Stimulated activated effector memory CD8-positive, alpha-beta T cell treated with anti-CD3 and anti-CD28 coated beads, Interleukin-12 subunit alpha, Interleukin-12 subunit beta, amount 100 ng/mL, for 72 hours (primary cell): ENCODE measurements around the gene FNBP1L.

ENCODE experiments used
- ATAC-seq: fragments of 150-1000 bp; cut with Tn5 transposase; 2 replicates; pipeline ENCODE4 v1.10.0; 2021
- DNase-seq, 2 donors: peaks; one replicate each; pipeline ENCODE4 v3.0.0; 2021 to 2022; ENCODE audit warnings: low spot score in 2 of 2
- H3K27ac Mint-ChIP-seq: one replicate; pipeline ENCODE4 v1.8.0; 2022; ENCODE audit warnings: mild to moderate bottlenecking, mixed read lengths
- H3K36me3 Mint-ChIP-seq: one replicate; pipeline ENCODE4 v1.8.0; 2022; ENCODE audit warnings: mild to moderate bottlenecking, mixed read lengths
- H3K4me1 Mint-ChIP-seq: one replicate; pipeline ENCODE4 v1.8.0; 2022; ENCODE audit warnings: mixed read lengths
- H3K4me3 Mint-ChIP-seq: one replicate; pipeline ENCODE4 v1.8.0; 2022; ENCODE audit warnings: mild to moderate bottlenecking, mixed read lengths
- H3K9me3 Mint-ChIP-seq: one replicate; pipeline ENCODE4 v1.8.0; 2022; ENCODE audit warnings: mixed read lengths

The FNBP1L gene

DNA sequence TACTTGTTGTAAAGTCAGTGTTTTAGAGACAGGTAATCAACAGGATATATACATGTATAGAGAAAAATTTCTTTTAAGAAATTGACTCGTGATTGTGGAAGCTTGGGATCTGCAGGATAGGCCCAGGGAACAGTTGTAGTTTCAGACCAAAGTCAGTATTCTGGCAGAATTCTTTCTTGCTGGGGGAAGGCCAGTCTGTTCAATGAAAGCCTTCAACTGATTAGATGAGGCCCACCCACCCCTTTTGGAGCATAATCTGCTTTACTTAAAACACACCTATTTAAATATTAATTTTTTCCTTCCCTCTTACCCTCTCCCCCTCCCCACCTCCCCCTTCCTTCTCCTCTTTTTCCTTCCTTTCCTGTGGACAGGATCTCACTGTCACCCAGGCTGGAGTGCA lies 48.0 kb downstream of the FNBP1L start:
- DNase-seq (no peak), ATAC-seq (no peak)
- Mint-ChIP-seq H3K27ac (no peak overlapping the region), H3K36me3 (no peaks in the 10 kb centered on the region), H3K9me3 (no peaks in the 10 kb centered on the region), H3K4me1 (no peaks in the 10 kb centered on the region), H3K4me3 (no peak overlapping the region)

DNA sequence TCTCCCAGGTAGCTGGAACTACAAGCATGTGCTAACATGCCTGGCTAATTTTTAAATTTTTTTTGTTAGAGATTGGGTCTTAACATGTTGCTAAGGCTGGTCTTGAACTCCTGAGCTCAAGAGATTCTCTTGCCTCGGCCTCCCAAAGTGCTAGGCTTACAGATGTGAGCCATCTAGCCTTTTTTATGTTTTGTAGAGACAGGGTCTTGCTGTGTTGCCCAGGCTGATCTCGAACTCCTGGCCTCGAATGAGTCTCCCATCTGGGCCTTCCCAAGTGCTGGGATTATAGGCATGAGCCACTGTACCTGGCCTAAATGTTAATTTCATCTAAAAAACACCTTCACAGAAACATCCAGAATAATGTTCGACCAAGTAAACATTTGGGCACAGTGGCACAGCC lies 48.6 kb downstream of the FNBP1L start:
- Mint-ChIP-seq H3K27ac (no peak overlapping the region), H3K9me3 (no peaks in the 10 kb centered on the region), H3K36me3 (no peaks in the 10 kb centered on the region), H3K4me1 (no peaks in the 10 kb centered on the region), H3K4me3 (no peak overlapping the region)
- no peak for ATAC-seq
- no peak for DNase-seq

GRCh38 chr1:93499075-93499474 lies 51.2 kb downstream of the FNBP1L start:
- H3K36me3 Mint-ChIP-seq: no peaks in the 10 kb centered on the region

DNA sequence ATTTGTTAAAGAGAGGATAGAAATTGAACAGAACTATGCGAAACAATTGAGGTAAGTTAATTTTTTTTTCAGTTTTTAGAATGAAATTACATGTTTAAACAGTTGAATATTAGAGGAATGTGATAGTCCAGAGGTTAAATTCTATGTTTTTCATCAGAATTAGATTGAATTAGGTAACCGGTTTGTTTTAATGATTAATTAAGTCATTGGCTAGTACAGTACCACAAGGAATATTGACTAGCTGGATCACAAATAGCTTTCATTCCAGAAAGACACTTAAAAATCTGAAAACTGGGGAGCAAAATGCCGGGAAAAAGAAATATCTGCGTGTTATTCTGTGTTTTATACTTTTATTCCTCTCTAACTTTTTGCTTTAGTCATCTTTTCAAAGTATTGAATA lies 51.6 kb downstream of the FNBP1L start:
- no peaks in the 10 kb centered on the region for H3K36me3 Mint-ChIP-seq
- no peaks in the 10 kb centered on the region for H3K4me1 Mint-ChIP-seq
- H3K9me3 Mint-ChIP-seq: no peaks in the 10 kb centered on the region
- ATAC-seq (no peak), DNase-seq (no peak)
- no peak overlapping the region for H3K4me3 Mint-ChIP-seq
- H3K27ac Mint-ChIP-seq: no peak overlapping the region

More at GRCh38 chr1:93499075-93499474, 51.2 kb downstream of the FNBP1L start:
- Mint-ChIP-seq H3K4me1 (no peaks in the 10 kb centered on the region), H3K27ac (no peak overlapping the region), H3K4me3 (no peak overlapping the region), H3K9me3 (no peaks in the 10 kb centered on the region)
- no peak for ATAC-seq
- no peak for DNase-seq

DNA sequence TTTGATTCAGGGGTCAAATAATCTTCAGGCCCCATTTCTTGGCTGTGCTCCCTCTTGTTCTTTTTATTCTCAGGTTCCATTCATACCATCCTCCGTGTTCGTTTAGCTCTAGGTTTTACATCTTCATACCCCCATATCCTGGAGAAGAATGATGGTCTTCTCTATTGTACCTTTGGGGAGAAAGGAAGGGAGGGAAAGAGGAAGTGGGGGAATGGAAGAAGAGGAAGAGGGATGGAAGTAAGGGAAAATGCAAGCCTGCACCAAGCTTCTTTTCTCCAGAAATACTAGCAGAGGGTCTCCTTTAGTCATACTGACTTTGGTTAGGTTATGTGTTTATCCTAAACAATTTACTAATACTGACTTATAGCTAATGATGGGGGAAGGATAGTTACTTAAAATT lies 52.4 kb downstream of the FNBP1L start:
- no peak for DNase-seq
- H3K36me3 Mint-ChIP-seq: no peaks in the 10 kb centered on the region
- no peak overlapping the region for H3K4me3 Mint-ChIP-seq
- H3K9me3 Mint-ChIP-seq: no peaks in the 10 kb centered on the region
- H3K27ac Mint-ChIP-seq: no peak overlapping the region
- H3K4me1 Mint-ChIP-seq: no peaks in the 10 kb centered on the region
- no peak for ATAC-seq

- Mint-ChIP-seq H3K36me3 (no peaks in the 10 kb centered on the region), H3K9me3 (no peaks in the 10 kb centered on the region), H3K4me1 (no peaks in the 10 kb centered on the region), H3K27ac (no peak overlapping the region), H3K4me3 (no peak overlapping the region)
- no peak for DNase-seq
- ATAC-seq: no peak
These were observed 53.5 kb downstream of the FNBP1L start for GRCh38 chr1:93501399-93501798.

DNA sequence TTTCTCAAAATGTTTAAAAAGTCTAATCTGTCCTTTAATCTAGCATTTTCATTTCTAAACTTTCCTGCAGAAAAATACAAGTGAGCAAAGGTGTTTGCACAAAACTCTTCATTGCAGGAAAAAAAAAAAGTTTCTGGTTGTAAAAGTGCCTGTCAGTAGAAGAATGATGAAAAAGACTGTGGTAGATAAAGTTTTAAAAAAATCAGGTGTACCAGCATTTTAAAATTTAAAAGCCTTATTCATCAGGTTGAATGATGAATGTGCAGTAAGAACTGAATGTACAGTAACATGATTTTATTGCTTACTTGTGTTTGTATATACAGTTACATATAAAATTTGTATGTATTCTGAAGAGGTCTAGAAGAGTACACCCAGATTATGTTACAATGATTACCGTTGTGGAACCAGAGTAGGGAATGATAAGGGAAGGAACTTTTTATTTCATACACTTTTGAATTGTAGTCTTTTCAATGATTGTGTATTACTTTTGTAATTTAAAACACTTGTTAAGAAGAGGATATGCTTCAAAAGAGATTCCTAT lies 54.0 kb downstream of the FNBP1L start:
- no peak for ATAC-seq
- H3K4me1 Mint-ChIP-seq: no peaks in the 10 kb centered on the region
- no peak for DNase-seq
- H3K27ac Mint-ChIP-seq: no peak overlapping the region
- no peaks in the 10 kb centered on the region for H3K36me3 Mint-ChIP-seq
- no peaks in the 10 kb centered on the region for H3K9me3 Mint-ChIP-seq
- no peak overlapping the region for H3K4me3 Mint-ChIP-seq

DNA sequence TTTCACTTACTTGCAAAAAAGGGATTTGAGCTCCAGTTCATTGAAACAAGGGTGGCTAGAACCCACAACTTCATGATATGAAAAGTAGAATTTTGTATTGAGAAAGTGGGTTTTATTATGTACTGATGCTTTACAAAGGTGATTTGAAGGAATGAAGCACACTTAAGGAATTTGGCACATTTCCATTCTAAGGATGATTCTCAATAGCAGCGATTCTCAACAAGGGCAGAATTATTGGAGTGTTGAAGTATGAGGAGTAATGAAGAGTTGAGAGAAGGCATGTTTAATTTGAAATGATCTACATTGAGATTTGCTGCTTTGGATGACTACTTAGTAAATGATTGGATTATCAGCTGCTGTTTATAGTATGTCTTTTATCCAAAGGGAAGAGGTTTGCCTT lies 54.7 kb downstream of the FNBP1L start:
- H3K4me3 Mint-ChIP-seq: no peak overlapping the region
- H3K4me1 Mint-ChIP-seq: no peaks in the 10 kb centered on the region
- DNase-seq (no peak), ATAC-seq (no peak)
- H3K9me3 Mint-ChIP-seq: no peaks in the 10 kb centered on the region
- H3K27ac Mint-ChIP-seq: no peak overlapping the region
- no peaks in the 10 kb centered on the region for H3K36me3 Mint-ChIP-seq

DNA sequence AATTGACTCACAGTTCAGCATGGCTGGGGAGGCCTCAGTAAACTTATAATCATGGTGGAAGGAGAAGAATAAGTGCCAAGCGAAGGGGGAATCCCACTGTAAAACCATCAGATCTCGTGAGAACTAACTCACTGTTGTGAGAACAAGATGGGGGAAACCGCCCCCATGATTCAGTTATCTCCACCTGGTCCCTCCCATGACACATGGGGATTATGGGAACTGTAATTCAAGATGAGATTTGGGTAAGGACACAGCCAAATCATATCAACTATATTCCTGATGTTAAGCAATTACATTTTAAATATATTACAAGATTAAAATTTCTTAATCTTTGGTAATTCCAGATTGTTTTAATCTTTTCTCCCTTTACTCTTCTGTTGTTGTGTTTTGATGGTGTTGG lies 55.2 kb downstream of the FNBP1L start:
- H3K27ac Mint-ChIP-seq: no peak overlapping the region
- H3K9me3 Mint-ChIP-seq: no peaks in the 10 kb centered on the region
- no peaks in the 10 kb centered on the region for H3K4me1 Mint-ChIP-seq
- DNase-seq (no peak), ATAC-seq (no peak)
- H3K4me3 Mint-ChIP-seq: no peak overlapping the region
- no peaks in the 10 kb centered on the region for H3K36me3 Mint-ChIP-seq

DNA sequence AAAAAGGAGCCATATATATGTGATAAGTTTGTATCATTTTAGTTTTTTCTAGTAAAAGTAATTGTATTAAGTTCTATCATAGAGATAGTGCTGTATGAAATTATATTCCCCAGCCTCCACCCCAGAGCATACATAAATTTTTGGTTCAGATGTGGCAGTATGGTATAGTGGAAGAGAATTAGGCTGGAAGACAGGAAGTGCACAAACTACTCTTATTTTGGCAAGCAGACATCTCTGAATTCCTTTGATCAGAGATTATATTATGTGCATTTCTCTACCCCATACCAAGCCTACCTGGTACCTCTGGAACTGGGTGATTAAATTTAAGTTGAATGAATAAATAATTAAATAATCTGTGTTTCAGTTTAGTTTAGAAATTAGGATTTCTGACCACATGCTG lies 55.9 kb downstream of the FNBP1L start:
- Mint-ChIP-seq H3K4me1 (no peaks in the 10 kb centered on the region), H3K27ac (no peak overlapping the region), H3K36me3 (no peaks in the 10 kb centered on the region), H3K4me3 (no peak overlapping the region), H3K9me3 (no peaks in the 10 kb centered on the region)
- DNase-seq (no peak), ATAC-seq (no peak)

GRCh38 chr1:93504247-93505033 lies 56.5 kb downstream of the FNBP1L start:
- no peak for ATAC-seq
- Mint-ChIP-seq H3K36me3 (no peaks in the 10 kb centered on the region), H3K9me3 (no peaks in the 10 kb centered on the region)

GRCh38 chr1:93506126-93506525 lies 58.2 kb downstream of the FNBP1L start:
- no peak overlapping the region for H3K27ac Mint-ChIP-seq
- H3K36me3 Mint-ChIP-seq: no peaks in the 10 kb centered on the region
- ATAC-seq (no peak), DNase-seq (no peak)
- H3K4me3 Mint-ChIP-seq: no peak overlapping the region
- H3K4me1 Mint-ChIP-seq: no peaks in the 10 kb centered on the region
- no peaks in the 10 kb centered on the region for H3K9me3 Mint-ChIP-seq

More at GRCh38 chr1:93504247-93505033, 56.5 kb downstream of the FNBP1L start:
- H3K27ac Mint-ChIP-seq: no peak overlapping the region
- H3K4me1 Mint-ChIP-seq: no peaks in the 10 kb centered on the region
- no peak for DNase-seq
- no peak overlapping the region for H3K4me3 Mint-ChIP-seq

DNA sequence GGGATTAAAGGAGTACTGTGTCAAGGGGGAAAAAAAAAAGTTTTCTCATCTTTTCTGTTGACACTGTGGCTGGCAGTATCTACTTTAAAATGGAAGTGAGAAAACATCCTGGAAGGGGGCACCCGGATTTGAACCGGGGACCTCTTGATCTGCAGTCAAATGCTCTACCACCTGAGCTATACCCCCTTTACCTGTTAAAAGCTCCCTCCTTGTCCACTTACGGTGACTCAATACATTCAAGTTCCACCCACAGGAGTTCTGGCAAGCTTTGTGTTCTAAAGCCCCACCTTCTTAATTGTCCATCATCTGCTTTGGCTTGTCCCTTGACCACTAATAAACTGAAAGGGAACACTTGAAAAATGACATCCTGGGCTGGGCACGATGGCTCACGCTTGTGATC lies 68.2 kb downstream of the FNBP1L start:
- no peak overlapping the region for H3K27ac Mint-ChIP-seq
- no peaks in the 10 kb centered on the region for H3K9me3 Mint-ChIP-seq
- ATAC-seq (no peak), DNase-seq (no peak)
- H3K4me3 Mint-ChIP-seq: no peak overlapping the region
- H3K36me3 Mint-ChIP-seq: no peaks in the 10 kb centered on the region
- H3K4me1 Mint-ChIP-seq: no peaks in the 10 kb centered on the region

DNA sequence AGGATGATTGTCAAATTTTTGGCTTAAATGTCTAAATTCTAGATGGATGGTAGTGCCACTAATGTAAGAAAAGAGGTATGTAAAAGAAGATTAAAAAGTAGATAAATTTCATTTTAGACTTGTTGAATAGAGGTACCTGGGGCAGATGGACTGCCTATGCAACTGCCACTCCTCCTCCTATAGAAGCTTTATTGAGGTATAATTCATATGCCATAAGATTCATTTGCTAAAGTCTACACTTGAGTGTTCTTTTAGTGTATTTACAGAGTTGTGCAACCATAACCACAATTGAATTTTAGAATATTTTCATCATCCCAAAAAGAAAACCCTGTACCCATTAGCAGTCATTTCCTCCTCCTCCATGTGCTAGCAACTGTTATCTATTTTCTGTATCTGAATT lies 70.6 kb downstream of the FNBP1L start:
- Mint-ChIP-seq H3K4me1 (no peaks in the 10 kb centered on the region), H3K4me3 (no peak overlapping the region), H3K27ac (no peak overlapping the region), H3K36me3 (no peaks in the 10 kb centered on the region), H3K9me3 (no peaks in the 10 kb centered on the region)
- ATAC-seq (no peak), DNase-seq (no peak)

- no peaks in the 10 kb centered on the region for H3K4me1 Mint-ChIP-seq
- no peak for ATAC-seq
- no peaks in the 10 kb centered on the region for H3K36me3 Mint-ChIP-seq
- H3K9me3 Mint-ChIP-seq: no peaks in the 10 kb centered on the region
- no peak overlapping the region for H3K27ac Mint-ChIP-seq
- DNase-seq: no peak
- H3K4me3 Mint-ChIP-seq: no peak overlapping the region
These were observed 71.4 kb downstream of the FNBP1L start for GRCh38 chr1:93519199-93519829.

DNA sequence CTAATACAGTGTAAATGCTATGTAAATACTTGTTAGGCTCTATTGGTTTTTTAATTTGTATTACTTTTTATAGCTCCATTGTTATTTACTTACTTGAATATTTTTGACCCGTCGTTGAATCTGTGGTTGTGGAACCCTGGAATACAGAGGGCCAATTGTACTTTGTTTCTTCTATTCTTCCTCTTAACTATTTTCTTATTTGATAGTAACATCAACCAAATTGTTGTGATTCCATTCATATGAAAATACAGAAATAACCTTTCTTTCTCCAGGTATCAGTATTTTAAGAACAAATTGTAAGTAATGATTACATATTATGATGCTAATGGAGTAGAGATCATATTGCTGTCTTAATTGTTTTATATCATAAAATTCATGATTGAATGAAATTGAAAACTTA lies 73.7 kb downstream of the FNBP1L start:
- no peak for DNase-seq
- Mint-ChIP-seq H3K9me3 (no peaks in the 10 kb centered on the region), H3K27ac (no peak overlapping the region), H3K36me3 (no peaks in the 10 kb centered on the region), H3K4me1 (no peaks in the 10 kb centered on the region), H3K4me3 (no peak overlapping the region)
- ATAC-seq: no peak
